ENCODE measurements around the gene PHKG1. TPM values are rescaled to one million over a fixed set of nuclear protein-coding genes. Genes with fewer than 3 reads are reported as not detected.

PHKG1 gene
- total and polyA plus RNA-seq, 2 of the 8 experiments (the other 6 are each of a cell fraction or from before 2014, with no cell fraction given) = 0.03 to 0.61 TPM

DNA sequence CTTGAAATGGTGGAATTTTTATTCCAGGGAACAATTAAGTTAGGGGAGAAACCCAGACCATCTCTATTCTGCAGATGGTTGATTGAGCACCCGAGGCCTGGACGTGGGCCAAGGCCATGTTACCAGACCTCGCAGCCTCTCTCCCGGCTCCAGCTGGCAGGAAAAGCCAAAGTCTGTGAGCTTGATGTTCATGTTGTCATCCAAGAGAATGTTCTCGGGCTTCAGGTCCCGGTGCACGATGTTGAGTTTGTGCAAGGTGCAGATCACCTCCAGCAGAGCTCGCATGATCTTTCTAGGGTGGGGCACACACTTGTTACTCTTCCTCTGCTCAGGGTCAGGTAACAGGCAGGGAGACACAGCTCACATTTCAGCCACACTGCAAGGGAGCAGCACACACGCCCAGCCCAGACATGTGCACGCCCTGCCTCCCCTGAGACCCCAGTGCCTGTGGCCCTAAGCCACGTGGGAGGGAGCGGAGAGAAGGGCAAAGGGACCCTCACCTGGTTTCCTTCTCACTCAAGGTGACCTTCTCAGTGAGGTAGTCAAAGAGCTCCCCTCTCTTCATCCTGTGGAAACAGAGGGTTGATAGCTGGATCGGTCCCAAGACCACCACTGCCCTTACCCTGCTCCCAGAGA lies 9.5 kb downstream of the PHKG1 start (continued):
- TF ChIP-seq BRCA1 (IDR thresholded peaks at IDR 0.05; ENCODE audit: low read depth, low read length) (no peak), MAX (IDR thresholded peaks at IDR 0.05) (no peak), EGR1 (IDR thresholded peaks at IDR 0.05; ENCODE audit: borderline replicate concordance, low read depth, low read length) (no peak), CHD2 (IDR thresholded peaks at IDR 0.05; ENCODE audit: low read length) (no peak), KDM4A (IDR thresholded peaks at IDR 0.05; ENCODE audit: low read depth, low read length, severe bottlenecking) (no peak), ATF3 (IDR thresholded peaks at IDR 0.05; ENCODE audit: insufficient read depth, low read depth, low read length) (no peak), PHF8 (conservative IDR thresholded peaks at IDR 0.05; ENCODE audit: low read depth, low read length) (no peak)

Measured in H1 (cell line).